Stimulated activated CD8-positive, alpha-beta memory T cell treated with anti-CD3 and anti-CD28 coated beads, Interleukin-15, amount 100 ng/mL, for 24 hours (primary cell): ENCODE data around the gene PPP2R2C.

Experiments
- DNase-seq: peaks from one replicate; pipeline ENCODE4 v3.0.0-alpha.2; 2020; ENCODE audit warnings: low read depth

PPP2R2C gene

GRCh38 chr4:6448476-6449170, 23.8 kb downstream of the PPP2R2C start:
- no peak for DNase-seq

DNA sequence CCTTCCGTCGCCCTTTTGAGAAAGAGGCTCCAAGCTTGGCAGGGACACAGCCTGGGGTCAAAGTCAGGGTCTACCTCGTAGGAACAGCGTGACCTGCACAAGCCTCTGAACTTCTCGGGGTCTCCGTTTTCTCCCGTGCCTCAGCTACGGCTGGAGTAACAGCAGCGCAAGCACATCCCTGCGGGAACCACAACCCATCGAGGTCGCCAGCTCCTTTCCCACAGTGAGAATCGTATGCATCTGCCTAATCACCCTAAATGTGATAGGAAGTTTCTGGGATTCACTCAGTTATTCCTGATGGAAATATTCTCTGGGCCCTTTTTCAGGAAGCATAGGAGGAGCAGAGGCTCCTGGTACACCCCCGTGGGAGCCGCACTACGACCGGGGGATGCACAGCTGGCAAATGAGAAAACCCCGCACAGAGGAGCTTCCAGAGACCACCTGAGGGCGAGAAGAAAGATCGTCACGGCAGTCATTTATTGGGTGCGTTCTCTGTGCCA, 24.7 kb downstream of the PPP2R2C start:
- no peak for DNase-seq

DNA sequence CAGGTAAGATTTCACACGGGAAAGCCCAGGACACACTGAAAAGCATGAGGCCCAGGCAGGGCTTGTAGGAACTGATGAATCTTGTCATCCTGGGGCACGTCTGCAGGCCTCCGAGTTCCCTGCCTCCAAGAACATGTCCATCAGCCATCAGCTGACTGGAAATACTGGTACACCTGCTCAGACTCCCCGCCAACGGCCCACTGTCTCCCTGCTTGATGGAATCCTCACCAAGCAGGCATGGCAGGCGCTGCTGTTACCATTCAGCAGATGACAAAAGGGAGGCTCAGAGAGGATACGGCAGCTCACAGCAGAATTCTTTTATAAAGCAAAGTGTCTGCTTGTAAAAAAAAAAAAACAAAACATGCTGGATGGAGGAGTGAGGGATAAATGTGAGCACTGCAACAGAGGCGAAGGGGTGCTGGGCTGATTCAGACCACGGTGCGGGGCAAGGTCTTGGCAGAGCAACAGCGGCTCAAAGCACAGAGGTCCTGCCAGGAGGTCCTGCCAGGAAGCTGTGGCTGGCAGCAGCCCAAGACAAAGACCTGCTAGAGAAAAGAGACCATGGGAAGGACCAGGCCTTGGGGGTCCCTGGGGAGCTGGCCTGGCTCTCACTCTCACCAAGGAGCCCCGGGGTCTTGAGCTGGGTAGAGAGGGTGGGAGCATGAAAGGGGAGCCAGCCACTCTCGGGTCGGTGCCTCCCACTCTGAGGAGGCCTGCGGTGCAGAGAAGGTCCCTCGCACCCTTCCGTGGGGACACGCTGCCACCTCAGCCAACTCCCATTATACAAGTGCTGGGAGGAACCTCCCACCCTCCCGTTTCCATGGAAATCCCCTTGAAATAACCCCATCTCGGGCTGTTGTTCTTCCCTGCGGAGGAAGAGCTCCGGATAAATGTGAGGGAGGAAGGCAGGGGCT, 25.6 kb downstream of the PPP2R2C start:
- DNase-seq: no peak

DNA sequence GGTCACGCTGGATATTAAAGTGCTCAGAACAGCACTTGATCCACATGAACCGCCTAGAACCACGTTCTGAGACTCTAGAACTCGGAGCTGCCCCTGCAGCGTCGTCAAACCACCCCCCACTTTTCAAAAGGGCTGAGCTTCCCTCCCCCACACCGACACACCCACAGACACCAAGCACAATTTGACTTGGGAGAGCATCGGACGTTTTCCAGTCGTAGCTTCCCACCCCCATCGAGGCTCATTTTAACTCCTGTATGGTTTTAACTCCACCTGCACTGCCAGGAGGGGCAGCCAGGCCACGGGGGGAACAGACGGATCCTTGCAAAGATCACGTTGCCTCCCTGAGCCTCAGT, 26.3 kb downstream of the PPP2R2C start:
- no peak for DNase-seq

- DNase-seq: no peak
Observed at GRCh38 chr4:6445403-6446129, 26.8 kb downstream of the PPP2R2C start.

DNA sequence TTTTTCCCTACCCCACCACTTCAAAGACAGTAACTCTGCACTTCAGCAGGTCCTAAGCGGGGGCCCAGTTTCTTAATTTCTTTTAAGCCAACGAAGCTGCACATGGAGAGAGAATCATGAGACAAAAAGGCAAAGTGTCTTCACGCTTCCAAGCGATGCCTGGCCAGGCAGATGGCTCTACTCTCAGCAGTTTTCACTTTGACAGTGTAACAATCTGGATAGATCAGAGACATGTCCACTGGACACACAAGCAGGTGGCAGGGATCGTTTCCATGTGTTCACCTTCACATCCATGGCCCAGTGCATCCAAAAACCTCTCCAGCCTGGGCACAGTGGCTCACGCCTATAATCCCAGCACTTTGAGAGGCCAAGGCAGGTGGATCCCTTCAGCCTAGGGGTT, 27.8 kb downstream of the PPP2R2C start:
- DNase-seq: no peak

GRCh38 chr4:6443035-6444023, 29.1 kb downstream of the PPP2R2C start:
- DNase-seq: no peak

GRCh38 chr4:6442555-6442954, 29.9 kb downstream of the PPP2R2C start:
- no peak for DNase-seq

GRCh38 chr4:6441758-6442157, 30.7 kb downstream of the PPP2R2C start:
- DNase-seq: no peak

DNA sequence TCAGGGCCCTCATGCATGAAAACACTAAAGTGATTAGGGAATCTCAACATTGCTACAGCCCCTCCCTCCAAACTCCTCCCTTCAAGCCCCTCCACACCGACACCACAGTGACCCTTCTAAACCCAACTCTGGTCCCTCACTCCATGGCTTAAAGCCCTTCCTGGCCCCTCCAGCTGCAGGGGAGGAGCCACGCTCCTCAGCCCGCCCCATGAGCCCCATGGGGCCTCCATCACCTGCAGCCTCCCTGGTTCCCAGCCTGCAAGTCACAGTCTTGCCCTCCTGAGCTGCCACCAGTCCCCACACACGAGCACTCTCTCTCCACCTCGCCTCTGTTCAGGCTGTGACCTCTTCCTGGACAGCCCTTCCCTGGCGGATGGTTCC, 31.2 kb downstream of the PPP2R2C start:
- no peak for DNase-seq

DNA sequence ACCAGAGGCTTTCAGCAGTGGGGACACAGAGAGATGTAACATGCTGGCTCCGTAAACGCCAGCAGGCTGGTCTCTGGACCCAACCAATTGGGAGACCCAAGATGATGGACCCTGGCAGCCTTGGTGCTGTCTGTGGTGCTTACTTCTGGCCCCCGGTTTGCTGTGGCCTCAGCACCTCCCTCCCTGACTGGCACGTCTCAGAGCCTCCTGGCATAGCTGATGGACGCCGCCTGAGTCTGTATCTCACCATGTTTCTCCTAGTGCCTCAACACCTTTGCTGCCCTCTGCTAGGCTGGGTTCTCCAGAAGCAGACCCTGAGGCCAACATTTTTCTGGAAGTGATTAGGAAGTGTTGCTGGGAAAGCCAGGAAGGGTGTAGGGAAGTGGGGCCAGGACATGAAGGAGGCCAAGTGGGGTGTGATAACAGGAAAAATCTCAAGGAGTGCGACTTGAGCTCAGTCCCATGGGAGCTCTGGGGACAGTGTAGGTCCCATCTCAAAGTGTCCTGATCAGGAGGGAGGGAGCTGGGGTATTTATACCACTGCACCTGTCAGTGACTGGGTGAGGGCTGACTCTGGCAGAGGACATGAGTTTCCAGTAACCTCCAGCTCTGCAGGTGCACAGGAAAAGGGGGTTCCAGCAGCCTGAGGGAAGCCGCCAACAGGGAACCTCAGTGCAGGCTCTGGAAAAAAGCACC, 31.8 kb downstream of the PPP2R2C start:
- DNase-seq: no peak

- DNase-seq: no peak
Observed at GRCh38 chr4:6439120-6439762, 33.2 kb downstream of the PPP2R2C start.

DNA sequence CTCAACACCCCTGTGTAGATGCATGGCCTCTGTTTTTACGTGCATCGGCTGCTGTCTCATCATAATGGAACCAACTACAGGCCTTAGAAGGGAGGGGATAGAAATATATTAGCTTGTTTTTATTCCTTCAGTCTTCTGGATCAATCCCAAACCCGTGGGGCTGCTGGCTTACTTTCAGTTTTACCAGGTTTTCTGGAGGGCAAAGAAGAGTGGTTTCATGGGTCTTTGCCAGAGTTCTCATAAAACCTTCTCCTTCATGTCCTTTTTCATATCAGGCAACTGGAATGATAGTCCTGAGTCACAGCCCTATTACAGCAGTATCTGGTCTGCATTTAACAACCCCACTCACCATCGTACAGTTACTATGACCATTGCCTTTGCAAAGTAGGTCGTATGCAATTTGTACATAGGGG, 34.6 kb downstream of the PPP2R2C start:
- no peak for DNase-seq

DNA sequence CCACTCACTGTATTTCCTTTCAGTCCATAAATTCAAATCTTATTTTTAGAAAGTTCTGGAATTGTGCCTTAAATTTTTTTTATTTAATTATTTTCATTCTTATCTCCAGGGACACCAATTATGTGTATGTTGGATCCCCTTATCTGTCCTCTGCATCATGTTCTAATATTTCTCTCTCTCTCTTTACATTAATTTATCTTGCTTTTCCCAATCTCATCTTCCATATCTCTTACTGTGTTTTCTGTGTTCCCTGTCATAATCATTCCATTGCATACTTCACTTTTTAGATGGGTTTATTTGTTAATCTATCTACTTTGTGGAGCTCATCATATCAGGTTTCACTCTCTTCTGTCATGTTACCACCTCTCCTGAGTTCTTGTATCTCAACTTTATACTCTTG, 37.4 kb downstream of the PPP2R2C start:
- DNase-seq: no peak

DNA sequence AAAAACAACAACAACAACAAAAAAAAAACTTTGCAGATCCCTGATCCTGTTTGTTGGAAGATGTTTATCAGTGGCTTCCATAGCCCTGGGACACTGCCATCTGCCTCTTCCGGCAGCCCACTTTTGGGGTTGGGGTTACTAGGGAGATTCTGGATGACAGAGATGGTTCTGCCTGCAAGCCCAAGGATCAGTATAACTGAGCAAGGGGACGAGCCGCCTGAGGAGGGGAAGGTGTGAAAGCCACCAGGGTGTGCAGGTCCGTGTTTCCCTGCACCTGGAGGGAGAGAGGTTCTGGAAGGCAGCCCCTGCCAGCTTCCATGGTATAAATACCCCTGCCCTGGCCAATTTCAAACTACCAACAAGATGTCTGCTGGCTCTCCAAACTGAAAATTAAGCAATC, 41.5 kb downstream of the PPP2R2C start:
- no peak for DNase-seq

DNA sequence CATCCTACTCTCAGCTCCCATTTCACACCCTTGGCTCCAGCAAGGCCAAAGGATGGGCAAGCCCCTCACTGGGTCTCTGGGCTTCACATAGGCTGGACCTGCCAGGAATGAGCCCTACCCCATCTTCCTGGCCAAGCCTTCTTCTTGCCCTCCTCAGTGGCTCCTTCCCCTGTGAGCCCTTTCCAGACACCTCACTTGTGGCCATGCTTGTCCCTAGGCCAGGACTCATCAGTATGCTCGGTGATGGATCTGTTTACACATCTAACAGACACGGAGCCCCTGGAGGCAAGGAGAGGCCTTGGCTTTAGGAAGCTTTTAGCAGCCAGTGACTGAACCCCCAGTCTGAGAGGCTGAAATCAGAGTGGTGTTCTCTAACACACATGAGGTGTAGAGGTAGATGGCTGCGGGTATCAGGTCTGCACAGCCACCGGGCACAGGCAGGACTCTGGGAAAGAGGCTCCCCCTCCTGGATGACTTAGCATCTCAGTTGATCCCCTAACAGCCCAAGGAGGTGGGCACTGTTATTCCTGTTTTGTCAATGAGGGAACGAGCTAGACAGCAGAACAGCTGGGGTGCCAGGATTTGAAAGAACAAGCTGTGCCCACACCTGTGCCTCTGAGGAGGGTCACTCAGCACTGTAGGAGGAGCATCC, 44.8 kb downstream of the PPP2R2C start:
- no peak for DNase-seq

DNA sequence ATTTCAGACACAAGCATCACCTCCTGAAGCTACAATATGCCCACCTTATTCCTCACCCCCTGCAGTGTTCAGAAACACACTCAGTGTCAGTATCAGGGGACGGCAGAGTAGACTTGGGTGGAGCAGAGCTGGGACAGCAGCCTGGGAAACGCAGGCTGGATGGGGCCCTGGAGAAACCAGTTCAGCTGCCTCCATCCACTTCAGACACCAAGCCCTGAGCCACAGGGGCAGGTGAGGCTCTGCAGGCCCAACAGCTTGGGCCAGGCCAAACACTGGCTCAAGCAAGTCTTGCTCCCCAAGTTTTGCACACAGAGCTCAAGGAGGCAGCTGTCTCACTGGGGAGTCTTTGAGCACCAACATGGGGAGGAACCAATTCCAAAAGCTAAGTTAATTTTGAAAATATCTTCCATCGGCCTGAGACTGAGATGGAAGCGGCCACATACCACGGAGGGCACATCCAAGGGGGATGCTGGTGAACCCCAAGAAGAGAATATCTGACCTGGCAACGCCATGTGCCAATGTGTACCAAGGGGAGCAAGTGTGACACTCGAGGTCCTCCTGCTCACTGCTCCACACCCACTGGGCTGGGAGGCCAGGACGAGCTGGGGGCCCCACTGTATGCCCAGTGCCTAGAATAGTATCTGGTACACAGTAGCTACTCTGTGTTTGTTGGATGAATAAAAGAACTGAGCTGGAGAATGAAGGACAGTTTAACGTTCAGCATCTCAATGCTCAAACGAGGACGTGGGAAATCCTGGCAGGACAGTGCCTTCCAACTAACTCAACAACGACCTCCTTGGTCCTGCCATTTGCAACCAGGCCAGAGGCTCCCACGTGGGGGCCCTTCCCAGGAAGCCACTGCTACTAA, 45.6 kb downstream of the PPP2R2C start:
- DNase-seq: no peak

GRCh38 chr4:6425911-6426310, 46.5 kb downstream of the PPP2R2C start:
- no peak for DNase-seq

DNA sequence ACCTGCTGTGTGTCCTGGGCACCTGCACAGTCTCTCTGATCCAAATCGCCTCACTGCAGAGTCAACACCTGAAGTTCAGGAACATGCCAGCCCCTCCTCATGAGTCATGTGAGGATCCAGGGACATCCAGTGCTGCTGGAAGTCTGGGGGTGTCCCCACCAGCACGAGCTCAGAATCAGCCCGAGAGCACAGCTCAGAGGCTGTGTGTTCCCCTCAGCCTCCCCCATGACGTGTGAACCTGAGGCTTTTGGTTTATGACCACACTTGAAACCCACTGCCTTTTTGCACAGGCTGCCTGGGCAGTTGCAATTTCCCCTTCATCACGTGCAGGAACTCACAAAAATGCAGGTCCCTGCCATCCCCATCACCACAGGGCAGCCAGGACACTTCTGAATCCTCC, 47.1 kb downstream of the PPP2R2C start:
- DNase-seq: no peak
